ENCODE data around the gene PLD1.

DNA sequence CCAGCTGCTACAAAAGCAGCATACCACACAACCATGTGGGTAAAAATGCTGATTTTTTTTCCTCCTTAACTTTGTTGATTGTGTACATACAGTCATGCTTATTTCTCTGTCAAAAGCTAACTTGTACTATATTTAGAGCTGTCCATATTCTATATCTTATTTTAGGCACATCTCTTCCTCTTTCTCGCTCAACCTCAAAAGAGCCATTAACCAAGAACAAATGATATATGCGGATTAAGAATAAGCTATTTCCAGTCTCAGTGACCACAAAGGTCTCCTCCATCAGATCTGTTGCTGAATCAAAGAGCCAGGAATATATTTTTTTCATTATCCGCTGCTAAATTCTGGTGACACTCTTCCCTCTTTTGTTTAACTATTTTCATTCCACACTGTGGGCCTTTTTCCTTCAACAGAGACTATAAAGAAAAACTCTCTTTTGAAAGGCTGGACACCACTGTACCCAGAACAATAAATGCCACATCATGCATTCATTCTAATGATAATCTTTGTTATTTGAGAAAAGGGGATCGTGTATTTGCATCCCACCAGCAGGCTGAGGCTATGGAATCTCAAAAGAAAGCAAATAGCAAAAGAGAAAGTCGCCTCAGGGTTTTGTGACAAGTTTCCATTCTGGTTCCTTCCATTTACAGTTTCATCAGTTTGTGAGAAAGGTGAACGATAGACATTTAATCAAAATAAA, 40.8 kb upstream of the PLD1 start:
- TF ChIP-seq POLR2A (IDR thresholded peaks at IDR 0.05; ENCODE audit: low read length) (no peak), GATA1 (IDR thresholded peaks at IDR 0.05; ENCODE audit: low read depth, low read length) (no peak)
